ENCODE measurements around the gene OR2T6. TPM values are rescaled to one million over a fixed set of nuclear protein-coding genes. Genes with fewer than 3 reads are reported as not detected.

OR2T6 gene
- total and polyA plus RNA-seq, 2 experiments from 2014 or later: not detected

DNA sequence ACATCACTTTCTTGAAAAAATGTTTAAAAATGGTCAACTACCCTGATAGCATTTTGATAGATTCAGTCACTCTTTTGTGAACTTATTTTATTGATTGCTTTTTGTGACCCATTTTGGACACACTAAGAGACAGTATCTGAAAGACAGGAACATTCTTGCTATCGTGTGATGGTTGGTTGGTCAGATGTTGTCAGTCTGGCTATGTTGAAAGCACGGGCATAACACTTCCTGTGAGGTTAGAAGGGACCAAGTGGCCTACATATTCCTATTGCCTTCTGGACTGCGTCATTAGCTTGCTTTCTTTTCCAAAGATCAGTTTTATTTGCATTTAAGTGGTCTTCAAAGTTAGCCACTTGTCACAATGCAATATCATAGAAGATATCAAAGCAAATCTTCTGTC is 1.4 kb downstream of the OR2T6 start:
- Histone ChIP-seq H3K4me3 (no peak overlapping the region), H4K20me1 (ENCODE audit: insufficient read depth, poor library complexity, severe bottlenecking) (no peaks in the 10 kb centered on the region), H3K27me3 (no peaks in the 10 kb centered on the region), H3K4me2 (no peak overlapping the region), H3K27ac (no peak overlapping the region), H3K9me2 (replicated peaks; ENCODE audit: insufficient read depth) (no peaks in the 10 kb centered on the region), H2AFZ (no peak overlapping the region), H3K4me1 (ENCODE audit: insufficient read depth) (no peaks in the 10 kb centered on the region), H3K79me2 (no peaks in the 10 kb centered on the region), H3K9me3 (ENCODE audit: low read depth) (peaks cover 3% of the 10 kb centered on the region), H3K36me3 (replicated peaks; ENCODE audit: insufficient read depth, low read depth) (no peaks in the 10 kb centered on the region)
- no peak for TF ChIP-seq EZH2 (IDR thresholded peaks at IDR 0.05; ENCODE audit: borderline replicate concordance)
- no peak for TF ChIP-seq EZH2phosphoT487 (IDR thresholded peaks at IDR 0.05; ENCODE audit: low read depth, severe bottlenecking, unreplicated experiment)
- TF ChIP-seq, protein P1, sequence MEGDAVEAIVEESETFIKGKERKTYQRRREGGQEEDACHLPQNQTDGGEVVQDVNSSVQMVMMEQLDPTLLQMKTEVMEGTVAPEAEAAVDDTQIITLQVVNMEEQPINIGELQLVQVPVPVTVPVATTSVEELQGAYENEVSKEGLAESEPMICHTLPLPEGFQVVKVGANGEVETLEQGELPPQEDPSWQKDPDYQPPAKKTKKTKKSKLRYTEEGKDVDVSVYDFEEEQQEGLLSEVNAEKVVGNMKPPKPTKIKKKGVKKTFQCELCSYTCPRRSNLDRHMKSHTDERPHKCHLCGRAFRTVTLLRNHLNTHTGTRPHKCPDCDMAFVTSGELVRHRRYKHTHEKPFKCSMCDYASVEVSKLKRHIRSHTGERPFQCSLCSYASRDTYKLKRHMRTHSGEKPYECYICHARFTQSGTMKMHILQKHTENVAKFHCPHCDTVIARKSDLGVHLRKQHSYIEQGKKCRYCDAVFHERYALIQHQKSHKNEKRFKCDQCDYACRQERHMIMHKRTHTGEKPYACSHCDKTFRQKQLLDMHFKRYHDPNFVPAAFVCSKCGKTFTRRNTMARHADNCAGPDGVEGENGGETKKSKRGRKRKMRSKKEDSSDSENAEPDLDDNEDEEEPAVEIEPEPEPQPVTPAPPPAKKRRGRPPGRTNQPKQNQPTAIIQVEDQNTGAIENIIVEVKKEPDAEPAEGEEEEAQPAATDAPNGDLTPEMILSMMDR (IDR thresholded peaks at IDR 0.05; ENCODE audit: poor library complexity): no peak
- WGBS (ENCODE audit: low lambda C conversion rate, missing lambda C conversion rate): 45% methylated on average over 3 of the region's 3 CpGs
- no peak for DNase-seq (ENCODE audit: low spot score)

DNA sequence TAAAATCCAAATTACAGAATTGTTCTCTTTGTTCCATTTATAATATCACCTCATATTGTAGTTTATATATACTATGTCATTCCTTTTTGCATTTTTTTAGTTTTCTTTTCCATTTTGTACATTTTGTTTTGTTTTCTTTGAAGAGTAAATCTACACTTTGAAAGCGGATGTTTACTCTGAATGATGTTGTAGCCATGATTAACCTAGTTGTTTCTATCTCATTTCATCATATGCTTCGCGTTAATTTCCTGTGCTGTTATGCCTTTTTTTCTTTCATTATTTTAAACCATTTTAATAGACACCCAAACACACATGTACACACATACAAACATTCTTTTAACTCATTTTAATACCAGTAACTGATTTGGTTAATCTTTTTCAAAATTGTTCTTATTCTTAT is 5.3 kb downstream of the OR2T6 start:
- no peaks in the 10 kb centered on the region for H4K20me1 ChIP-seq (ENCODE audit: insufficient read depth, poor library complexity, severe bottlenecking)
- H3K4me3 ChIP-seq: no peak overlapping the region
- no peak for TF ChIP-seq EZH2phosphoT487 (IDR thresholded peaks at IDR 0.05; ENCODE audit: low read depth, severe bottlenecking, unreplicated experiment)
- no peak for TF ChIP-seq EZH2 (IDR thresholded peaks at IDR 0.05; ENCODE audit: borderline replicate concordance)
- TF ChIP-seq, protein P1 (IDR thresholded peaks at IDR 0.05; ENCODE audit: poor library complexity): no peak
- H3K27ac ChIP-seq: no peak overlapping the region
- no peak overlapping the region for H3K4me2 ChIP-seq
- H3K27me3 ChIP-seq: no peaks in the 10 kb centered on the region
- H3K9me2 ChIP-seq (replicated peaks; ENCODE audit: insufficient read depth): no peaks in the 10 kb centered on the region
- peaks cover 3% of the 10 kb centered on the region for H3K9me3 ChIP-seq (ENCODE audit: low read depth)
- no peaks in the 10 kb centered on the region for H3K4me1 ChIP-seq (ENCODE audit: insufficient read depth)
- no peak for DNase-seq (ENCODE audit: low spot score)
- 69% methylated on average over 3 of the region's 3 CpGs for WGBS (ENCODE audit: low lambda C conversion rate, missing lambda C conversion rate)
- no peaks in the 10 kb centered on the region for H3K36me3 ChIP-seq (replicated peaks; ENCODE audit: insufficient read depth, low read depth)
- no peak overlapping the region for H2AFZ ChIP-seq
- H3K79me2 ChIP-seq: no peaks in the 10 kb centered on the region

DNA sequence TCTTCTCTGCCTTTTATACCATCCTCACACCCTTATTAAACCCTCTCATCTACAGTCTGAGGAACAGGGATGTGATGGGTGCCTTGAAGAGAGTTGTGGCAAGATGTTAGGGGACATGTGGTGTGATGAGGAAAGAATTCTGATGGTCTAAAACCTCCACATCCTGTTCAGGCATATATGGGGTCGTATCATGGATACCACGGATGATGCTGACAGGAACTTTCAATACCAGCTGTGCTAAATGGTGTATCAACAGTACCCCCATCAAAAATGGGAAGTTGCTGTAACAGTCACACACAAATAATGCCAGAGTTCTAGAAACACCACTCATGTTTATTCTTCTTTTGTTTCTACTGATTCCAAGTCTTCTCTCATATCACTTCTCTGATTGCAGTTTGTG is 12.9 kb downstream of the OR2T6 start:
- Histone ChIP-seq H3K36me3 (replicated peaks; ENCODE audit: insufficient read depth, low read depth) (no peaks in the 10 kb centered on the region), H3K4me2 (no peak overlapping the region), H3K79me2 (no peaks in the 10 kb centered on the region), H3K27me3 (no peaks in the 10 kb centered on the region), H3K9me2 (replicated peaks; ENCODE audit: insufficient read depth) (no peaks in the 10 kb centered on the region), H3K4me1 (ENCODE audit: insufficient read depth) (no peaks in the 10 kb centered on the region), H3K9me3 (ENCODE audit: low read depth) (no peaks in the 10 kb centered on the region), H2AFZ (no peak overlapping the region), H3K4me3 (no peak overlapping the region), H3K27ac (no peak overlapping the region), H4K20me1 (ENCODE audit: insufficient read depth, poor library complexity, severe bottlenecking) (no peaks in the 10 kb centered on the region)
- WGBS (ENCODE audit: low lambda C conversion rate, missing lambda C conversion rate): 40% methylated on average over 2 of the region's 2 CpGs
- no peak for DNase-seq (ENCODE audit: low spot score)
- no peak for TF ChIP-seq EZH2phosphoT487 (IDR thresholded peaks at IDR 0.05; ENCODE audit: low read depth, severe bottlenecking, unreplicated experiment)
- TF ChIP-seq, protein P1 (IDR thresholded peaks at IDR 0.05; ENCODE audit: poor library complexity): no peak
- TF ChIP-seq EZH2 (IDR thresholded peaks at IDR 0.05; ENCODE audit: borderline replicate concordance): no peak

DNA sequence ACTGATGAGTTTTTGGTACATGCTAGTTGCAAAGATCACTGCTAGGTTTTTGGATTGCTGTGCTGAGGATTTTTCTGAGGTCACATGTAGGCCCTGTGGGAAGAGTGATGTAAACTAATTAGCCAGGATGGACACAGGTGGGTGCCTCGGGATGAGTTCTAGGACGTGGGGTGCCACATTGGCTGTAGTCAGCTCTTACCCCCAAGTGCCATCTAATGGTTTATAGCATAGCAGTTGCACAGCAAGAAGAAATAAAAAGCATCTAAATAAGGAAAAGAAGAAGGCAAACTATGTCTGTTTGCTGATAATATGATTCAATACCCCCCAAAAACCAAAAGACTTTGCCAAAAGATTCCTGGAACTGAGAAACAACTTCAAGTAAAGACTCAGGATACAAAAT is 17.5 kb downstream of the OR2T6 start:
- H4K20me1 ChIP-seq (ENCODE audit: insufficient read depth, poor library complexity, severe bottlenecking): no peaks in the 10 kb centered on the region
- no peaks in the 10 kb centered on the region for H3K27me3 ChIP-seq
- no peak overlapping the region for H2AFZ ChIP-seq
- H3K27ac ChIP-seq: no peak overlapping the region
- no peaks in the 10 kb centered on the region for H3K4me1 ChIP-seq (ENCODE audit: insufficient read depth)
- no peaks in the 10 kb centered on the region for H3K9me2 ChIP-seq (replicated peaks; ENCODE audit: insufficient read depth)
- 42% methylated on average over 2 of the region's 2 CpGs for WGBS (ENCODE audit: low lambda C conversion rate, missing lambda C conversion rate)
- no peak overlapping the region for H3K4me3 ChIP-seq
- no peaks in the 10 kb centered on the region for H3K36me3 ChIP-seq (replicated peaks; ENCODE audit: insufficient read depth, low read depth)
- H3K79me2 ChIP-seq: no peaks in the 10 kb centered on the region
- H3K4me2 ChIP-seq: no peak overlapping the region
- no peaks in the 10 kb centered on the region for H3K9me3 ChIP-seq (ENCODE audit: low read depth)
- TF ChIP-seq, protein P1 (IDR thresholded peaks at IDR 0.05; ENCODE audit: poor library complexity): no peak
- no peak for TF ChIP-seq EZH2phosphoT487 (IDR thresholded peaks at IDR 0.05; ENCODE audit: low read depth, severe bottlenecking, unreplicated experiment)
- TF ChIP-seq EZH2 (IDR thresholded peaks at IDR 0.05; ENCODE audit: borderline replicate concordance): no peak
- DNase-seq (ENCODE audit: low spot score): no peak

Measured in hepatocyte (in vitro differentiated cells).